GM12872 (cell line): ENCODE data around the gene ACSM3.

ENCODE experiments used
- TF ChIP-seq, protein P1 (sequence below): IDR thresholded peaks from 3 replicates; pipeline ENCODE4 v1.5.1; 2011; ENCODE audit warnings: low read depth, mild to moderate bottlenecking, low read length, moderate library complexity; ENCODE audit not compliant: insufficient read depth

The ACSM3 gene

DNA sequence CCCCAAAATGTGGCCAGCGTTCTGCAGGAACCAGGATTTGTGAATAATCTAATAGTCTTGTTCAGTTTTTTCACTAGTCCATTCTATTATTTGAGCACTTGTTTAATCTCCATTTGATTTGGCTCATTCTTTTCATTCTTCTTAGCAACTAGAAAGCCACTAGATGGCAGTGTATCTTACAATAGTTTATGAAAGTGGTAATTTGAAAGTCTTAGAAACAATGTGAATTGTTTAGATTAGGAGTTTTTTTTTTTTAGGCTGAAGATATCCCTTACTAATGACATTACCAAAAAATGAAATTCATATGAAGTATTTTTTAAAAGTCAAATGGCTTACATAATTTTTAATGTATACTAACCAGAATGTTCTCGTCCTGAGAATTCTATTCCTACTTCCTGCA lies 35.8 kb downstream of the ACSM3 start:
- TF ChIP-seq, protein P1, sequence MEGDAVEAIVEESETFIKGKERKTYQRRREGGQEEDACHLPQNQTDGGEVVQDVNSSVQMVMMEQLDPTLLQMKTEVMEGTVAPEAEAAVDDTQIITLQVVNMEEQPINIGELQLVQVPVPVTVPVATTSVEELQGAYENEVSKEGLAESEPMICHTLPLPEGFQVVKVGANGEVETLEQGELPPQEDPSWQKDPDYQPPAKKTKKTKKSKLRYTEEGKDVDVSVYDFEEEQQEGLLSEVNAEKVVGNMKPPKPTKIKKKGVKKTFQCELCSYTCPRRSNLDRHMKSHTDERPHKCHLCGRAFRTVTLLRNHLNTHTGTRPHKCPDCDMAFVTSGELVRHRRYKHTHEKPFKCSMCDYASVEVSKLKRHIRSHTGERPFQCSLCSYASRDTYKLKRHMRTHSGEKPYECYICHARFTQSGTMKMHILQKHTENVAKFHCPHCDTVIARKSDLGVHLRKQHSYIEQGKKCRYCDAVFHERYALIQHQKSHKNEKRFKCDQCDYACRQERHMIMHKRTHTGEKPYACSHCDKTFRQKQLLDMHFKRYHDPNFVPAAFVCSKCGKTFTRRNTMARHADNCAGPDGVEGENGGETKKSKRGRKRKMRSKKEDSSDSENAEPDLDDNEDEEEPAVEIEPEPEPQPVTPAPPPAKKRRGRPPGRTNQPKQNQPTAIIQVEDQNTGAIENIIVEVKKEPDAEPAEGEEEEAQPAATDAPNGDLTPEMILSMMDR, result peak; percentile 24; the same call in 1 of the 3 replicates

DNA sequence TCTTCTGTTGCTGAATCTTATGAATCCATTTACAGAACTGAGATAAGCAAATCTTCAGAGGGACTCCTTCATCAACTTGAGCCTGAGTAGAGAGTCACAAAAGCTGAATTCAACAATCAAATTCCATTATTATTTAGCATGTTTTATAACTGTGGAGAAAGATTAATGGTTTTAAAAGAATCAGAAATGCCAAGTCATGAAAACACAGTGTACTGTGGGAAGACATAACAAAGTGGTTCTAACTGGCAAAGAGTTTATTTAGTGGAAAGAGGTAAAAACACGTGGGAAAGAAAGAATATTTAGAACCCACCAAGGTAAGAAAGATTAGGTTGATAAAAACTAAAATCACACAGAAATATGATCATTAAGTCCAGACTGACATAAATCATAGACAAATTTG lies 37.5 kb downstream of the ACSM3 start:
- TF ChIP-seq, protein P1, result no peak

DNA sequence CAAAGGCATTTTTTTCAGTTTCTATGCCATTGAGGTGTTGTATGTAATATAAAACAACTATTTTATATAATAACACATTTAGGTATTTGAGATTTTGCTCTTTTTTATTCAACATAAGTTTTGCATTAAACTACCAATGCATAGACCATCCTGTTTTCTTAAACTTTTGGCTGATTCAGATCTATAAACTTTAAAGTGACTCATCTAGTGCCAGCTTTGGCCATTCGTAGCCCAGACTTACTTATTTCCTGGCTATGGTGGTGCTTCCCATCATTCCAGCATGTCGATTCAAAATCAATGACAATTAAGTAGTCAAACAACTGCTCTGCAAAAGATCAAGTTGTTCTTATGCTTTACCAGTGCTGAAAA lies 39.4 kb downstream of the ACSM3 start:
- TF ChIP-seq, protein P1, result no peak

DNA sequence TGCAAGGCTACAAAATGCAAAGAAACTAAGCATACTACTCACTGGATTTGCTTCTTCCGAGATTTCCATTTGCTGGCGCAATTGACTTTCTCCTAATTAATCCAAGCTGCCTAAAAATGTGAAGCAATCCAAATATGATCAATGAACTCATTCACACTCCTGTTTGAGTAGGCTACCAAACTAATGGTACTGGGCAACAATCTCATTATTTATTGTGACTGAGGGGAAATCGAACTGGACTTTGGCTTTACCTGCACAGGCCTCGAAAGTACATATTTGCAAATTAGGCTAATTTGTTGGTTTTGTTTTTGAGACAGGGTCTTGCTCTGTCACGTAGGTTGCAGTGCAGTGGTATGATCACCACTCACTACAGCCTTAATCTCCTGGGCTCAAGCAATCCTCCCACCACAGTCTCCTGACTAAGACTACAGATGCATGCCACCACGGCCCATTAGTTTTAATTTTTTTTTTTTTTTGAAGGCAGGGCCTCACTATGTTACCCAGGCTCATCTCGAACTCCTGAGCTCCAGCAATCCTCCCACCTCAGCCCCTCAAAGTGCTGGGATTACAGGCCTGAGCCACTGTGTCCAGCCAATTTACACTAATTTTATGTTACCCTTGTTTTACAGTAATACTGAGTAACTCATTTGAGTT lies 39.9 kb downstream of the ACSM3 start:
- TF ChIP-seq, protein P1, result no peak

DNA sequence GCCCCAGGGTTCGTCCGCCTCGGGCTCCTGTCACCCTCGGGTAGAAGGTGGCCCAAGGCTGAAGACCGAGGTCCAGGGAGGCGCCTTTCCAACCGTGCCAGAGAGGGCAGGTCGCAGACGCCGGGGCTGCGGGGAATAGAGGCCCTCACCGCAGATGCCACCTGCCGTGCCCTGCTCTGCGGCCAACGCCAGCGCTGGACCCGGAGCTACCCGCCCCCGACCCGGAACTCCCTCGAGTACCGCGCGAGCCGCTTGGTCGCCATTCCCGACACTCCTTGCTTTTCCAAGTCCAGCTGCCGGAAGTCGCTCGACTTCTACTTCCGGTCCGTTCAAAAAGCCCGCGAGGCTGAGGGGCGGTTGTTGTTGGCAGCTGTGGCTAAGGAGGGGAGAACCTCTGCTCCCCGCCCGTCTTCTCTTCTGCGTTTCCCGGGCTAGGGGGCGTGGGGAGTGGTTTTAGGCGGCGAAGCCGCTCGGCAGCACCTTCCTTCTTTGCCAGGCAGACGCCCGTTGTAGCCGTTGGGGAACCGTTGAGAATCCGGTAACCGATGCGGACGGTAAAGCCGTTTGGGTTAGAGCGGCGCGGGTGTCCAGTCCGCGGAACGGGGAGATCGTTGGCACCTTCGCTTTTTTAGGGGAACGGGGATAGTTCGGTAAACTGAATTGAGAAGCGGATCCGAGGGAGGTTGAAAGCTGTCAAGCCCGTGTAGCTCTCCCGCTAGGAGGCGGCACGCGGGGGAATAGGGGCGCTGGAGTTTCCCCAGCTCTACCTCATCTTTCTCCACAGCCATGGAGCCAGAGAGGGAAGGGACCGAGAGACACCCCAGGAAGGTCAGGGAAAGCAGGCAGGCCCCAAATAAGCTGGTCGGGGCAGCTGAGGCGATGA lies 42.6 kb downstream of the ACSM3 start, which contains the start of the genes ERI2 and REXO5:
Gene ERI2, minus strand, starts transcription at position 305 of the 883 bp plus-strand sequence. Its CDS starts 42 bp downstream, at position 263.
Gene REXO5, plus strand, starts transcription at position 360 of the 883 bp plus-strand sequence. Its CDS starts 427 bp downstream, at position 787.
- TF ChIP-seq, protein P1, result peak; percentile 62

DNA sequence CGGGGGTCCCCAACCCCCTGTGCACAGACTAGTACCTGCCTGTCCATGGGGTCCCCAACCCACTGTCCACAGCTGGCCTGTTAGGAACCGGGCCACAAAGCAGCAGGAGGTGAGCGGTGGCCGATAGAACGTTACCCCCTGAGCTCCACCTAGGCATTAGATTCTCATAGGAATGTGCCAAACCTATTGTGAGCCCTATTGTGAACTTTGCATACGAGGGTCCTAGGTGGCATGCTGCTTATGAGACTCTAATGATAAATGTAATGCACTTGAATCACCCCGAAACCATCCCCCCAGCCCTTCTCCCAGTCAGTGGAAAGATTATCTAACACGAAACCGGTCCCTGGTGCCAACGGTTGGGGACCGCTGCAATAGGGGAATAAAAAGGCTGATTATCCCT lies 44.0 kb downstream of the ACSM3 start:
- TF ChIP-seq, protein P1, result no peak

DNA sequence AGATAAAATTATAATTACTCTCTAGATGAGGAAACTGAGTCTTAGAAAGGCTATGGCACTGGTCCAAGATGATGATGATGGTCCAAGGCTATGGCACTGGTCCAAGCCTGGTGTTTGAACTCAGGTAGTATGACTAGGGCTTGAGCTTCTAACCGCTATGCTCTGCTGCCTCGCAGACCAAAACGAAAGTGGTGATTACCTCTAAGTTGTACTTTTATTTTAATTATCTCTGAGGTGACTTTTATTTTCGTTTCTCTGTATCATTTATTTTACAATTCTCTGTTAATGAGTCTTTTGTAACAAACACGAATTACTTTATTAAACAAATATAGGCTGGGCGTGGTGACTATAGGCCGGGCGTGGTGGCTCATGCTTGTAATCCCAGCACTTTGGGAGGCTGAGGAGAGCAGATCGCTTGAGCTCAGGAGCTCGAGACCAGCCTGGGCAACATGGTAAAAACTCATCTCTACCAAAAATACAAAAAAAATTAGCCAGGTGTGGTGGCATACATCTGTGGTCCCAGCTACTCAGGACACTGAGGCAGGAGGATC lies 48.1 kb downstream of the ACSM3 start:
- TF ChIP-seq, protein P1, result no peak
